ENCODE results near the gene MDH1.
A peak's percentile ranks its signal among the peaks of the same experiment; 100 is the strongest.

The MDH1 gene

DNA sequence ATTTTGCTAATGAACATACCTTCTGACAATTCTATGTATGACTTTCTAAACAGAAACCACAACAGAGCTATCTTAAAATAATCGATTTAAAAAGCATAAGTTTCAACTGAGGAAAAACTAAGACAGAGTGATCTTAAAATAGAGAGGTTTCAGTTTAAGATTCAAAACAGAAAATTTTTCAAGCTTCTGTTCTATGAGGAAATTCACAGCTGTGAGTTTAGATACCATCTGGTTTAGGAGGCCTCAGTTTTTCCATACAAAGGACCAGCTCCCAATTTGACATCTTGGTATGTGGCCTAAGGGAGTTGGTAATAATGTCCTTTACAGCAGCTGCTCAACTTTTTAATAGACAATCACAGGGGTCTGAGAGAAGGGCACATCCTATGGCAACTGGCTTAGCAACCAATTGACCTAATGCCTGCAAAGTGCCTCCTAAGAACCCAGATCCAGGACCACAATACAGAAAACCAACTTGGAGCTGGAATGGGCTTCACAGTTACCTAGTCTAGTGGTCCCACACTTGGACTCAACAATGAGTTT lies 39.7 kb downstream of the MDH1 start:
- DNase-seq (ENCODE audit: low read depth in 2 of 3, low spot score in 2 of 3), result no peak

DNA sequence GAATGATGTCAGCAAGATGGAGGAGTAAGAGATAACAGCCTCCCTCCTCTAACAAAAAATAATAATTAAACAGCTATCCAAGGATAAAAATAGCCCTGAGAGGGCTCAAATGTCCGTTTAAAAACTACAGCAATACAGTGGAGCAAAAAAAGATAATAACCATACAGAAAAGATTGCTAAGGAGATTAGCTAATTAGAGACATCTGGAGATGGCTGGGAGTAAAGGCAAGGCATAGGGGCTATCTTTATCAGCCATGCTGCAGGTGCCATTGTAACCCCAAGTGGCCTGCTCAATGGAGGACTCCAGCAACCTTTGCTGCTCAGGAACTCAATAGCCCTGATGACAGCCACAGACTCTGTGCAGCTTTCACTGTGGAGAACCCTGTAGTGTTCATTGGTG lies 42.7 kb downstream of the MDH1 start:
- DNase-seq (ENCODE audit: low read depth in 2 of 3, low spot score in 2 of 3), result no peak

DNA sequence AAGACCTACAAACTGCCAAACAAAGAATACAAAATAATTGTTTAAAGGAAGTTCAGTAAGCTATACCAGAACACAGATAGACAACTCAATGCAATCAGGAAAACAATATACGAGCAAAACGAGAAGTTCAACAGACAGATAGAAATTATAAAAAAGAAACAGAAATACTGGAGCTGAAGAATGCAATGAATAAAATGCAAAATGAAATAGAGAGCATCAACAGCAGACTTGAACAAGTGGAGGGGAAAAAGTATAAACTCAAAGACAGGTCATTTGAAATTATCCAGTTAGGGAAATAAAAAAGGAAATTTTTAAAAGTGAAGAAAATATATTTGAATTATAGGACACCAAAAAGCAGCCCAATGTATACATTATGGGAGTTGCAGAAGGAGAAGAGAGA lies 43.6 kb downstream of the MDH1 start:
- DNase-seq (ENCODE audit: low read depth in 2 of 3, low spot score in 2 of 3), result no peak

DNA sequence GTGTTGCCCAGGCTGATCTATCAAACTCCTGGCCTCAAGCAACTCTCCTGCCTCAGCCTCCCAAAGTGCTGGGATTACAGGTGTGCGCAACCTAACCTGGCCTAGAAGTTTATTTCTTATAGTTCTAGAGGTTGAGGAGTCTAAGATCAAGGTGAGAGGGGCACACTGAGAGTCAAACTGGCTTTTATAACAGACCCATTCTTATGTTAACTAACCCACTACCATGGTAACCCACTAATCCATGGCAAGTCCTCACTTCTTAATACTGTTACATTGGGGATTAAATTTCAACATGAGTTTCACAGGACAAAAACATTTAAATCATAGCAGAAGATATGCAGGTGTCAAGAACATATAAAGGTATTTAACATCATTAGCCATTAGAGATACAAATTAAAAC lies 50.6 kb downstream of the MDH1 start:
- DNase-seq (ENCODE audit: low read depth in 2 of 3, low spot score in 2 of 3), result no peak

DNA sequence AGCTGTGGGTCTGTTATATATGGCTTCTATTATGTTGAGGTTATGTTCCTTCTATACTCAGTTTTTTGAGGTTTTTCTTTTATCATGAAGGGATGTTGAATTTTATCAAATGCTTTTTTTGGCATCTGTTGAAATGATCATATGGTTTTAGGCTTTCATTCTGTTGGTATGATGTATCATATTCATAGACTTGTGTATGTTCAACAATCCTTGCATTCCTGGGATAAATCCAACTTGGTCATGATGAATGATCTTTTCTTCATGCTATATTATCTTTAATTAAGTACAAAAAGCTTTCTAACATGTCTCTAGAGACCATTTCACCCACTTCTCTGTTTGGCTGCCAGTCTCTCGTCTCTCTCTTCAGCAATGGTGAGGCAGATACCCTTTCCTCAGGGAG lies 54.2 kb downstream of the MDH1 start:
- no peak for DNase-seq (ENCODE audit: low read depth in 2 of 3, low spot score in 2 of 3)

DNA sequence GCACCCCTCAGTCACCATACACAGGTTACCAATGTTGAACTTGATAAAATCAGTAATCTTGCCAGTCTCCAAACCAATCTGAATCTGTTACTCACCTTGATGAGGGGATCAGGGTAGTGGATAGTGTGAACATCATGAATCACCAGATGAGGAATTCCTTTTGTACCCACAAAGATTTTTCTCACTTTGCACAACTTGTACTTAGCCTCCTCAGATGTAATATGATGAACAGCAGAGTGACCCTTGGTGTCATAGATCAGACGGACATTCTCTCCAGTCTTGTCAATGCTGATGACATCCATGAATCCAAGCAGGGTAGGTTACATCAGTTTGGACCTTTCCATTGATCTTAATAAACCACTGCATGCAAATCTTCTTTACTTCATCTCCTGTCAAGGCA lies 54.7 kb downstream of the MDH1 start:
- DNase-seq (ENCODE audit: low read depth in 2 of 3, low spot score in 2 of 3), result no peak

DNA sequence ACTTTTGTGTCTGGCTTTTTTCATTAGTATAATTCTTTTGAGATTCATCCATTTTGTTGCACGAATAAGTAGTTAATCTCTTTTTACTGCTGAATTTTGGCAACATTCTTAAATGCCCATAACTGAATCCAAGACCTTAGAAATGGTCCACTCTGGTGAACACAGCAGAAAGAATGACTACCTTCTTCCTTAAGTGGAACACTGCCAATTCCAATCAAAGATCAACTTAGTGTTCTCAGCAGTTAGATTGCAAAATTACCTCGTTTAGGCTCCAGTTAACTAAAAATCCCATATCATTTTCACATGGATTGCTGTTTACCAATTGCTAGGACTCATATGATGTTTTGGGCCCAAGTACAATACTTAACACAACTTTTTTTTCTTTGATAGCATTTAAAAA lies 59.9 kb downstream of the MDH1 start:
- no peak for DNase-seq (ENCODE audit: low read depth in 2 of 3, low spot score in 2 of 3)

- no peak for DNase-seq (ENCODE audit: low read depth in 2 of 3, low spot score in 2 of 3)
Observed at GRCh38 chr2:63649829-63650228, 61.1 kb downstream of the MDH1 start.

DNA sequence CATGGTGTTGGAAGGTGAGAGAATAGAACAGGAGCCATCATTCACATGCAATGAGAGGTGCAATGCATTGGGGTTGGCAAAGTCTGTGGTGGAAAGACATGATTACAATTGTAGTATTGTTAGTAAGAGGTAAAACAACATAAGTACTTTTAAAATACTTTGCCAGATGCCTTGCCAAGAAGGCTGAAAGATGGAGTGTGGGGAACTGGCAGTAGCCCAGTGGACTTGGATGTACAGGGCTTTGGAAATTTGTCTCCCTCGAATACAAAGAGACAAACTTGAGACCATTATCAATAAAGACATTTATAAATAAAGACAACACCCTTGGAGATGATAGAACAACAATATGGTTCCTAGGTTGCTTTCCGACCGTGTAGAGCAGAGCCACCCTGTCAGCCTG lies 62.0 kb downstream of the MDH1 start:
- DNase-seq (ENCODE audit: low read depth in 2 of 3, low spot score in 2 of 3), result no peak

DNA sequence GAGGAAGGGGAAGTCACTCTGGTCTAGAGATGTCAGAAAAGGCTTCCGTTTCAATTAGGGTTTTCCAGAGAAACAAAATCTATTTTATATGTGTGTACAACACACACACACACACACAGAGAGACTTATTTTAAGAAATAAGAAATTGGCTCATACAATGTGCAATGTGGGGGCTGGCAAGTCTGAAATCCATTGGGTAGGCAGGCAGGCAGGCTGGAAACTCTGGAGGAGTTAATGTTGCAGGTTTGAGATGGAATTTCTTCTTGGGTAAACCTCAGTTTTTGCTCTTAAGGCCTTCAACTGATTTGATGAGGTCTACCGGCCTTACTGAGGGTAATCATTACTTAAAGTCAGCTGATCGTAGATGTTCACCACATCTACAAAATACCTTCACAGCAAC lies 62.6 kb downstream of the MDH1 start:
- DNase-seq (ENCODE audit: low read depth in 2 of 3, low spot score in 2 of 3), result no peak

DNA sequence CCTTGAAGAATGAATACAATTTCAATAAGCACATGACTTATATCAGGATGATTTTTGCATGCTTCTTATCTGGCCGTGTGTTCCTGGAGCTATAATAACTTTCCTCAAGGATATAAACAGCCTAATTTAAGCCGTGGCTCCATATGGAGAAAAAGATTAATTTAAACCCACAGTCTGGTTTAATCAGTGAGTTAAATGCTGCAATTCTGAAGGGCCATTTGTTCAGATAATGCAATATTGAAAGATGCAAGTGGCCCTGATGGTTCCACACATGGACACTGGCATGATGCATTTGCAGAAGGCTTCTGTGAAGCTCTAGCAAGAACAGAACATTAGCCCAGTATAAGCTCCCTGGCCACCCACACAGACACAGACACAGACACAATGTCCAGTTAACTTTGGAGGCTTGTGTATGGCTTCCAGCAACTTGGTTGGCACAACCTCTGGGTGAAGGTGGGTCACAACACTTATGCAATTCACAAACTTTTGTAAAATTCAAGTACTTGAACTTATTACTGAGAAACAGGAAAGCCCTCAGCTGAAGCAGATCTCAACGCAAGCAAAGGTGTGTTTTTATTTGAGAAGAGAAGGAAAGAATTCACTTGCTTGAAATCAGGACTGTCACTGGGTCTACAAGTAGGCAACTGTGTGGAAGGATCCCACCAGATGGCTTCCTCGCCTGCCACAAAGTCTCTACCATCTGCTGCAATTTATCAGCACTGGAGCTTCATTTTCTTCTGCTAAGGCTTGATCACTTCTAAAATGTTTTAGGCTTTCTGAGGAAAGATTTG lies 63.3 kb downstream of the MDH1 start:
- no peak for DNase-seq (ENCODE audit: low read depth in 2 of 3, low spot score in 2 of 3)

- no peak for DNase-seq (ENCODE audit: low read depth in 2 of 3, low spot score in 2 of 3)
Observed at GRCh38 chr2:63652652-63652985, 63.9 kb downstream of the MDH1 start.

DNA sequence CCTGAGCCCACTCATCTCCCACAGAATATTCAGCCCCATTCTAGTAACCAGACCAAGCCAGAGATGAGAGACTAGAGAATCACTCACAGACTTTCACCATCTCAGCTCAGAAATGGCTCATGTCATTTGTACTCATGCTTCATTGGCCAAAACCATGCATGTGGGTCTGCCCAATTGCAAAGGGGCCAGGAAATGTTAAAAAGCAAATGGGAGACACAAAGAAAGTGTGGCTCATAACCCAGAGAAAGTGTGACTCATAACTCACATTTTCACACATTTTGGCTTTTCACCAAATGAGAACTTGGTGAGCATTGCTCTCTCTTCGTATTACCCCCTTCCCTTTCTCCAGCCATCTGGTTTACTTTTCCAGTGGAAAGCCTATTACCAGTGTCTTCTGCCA lies 66.2 kb downstream of the MDH1 start:
- peak in 2 of 3 experiments; percentile 11 to 15 for DNase-seq (ENCODE audit: low read depth in 2 of 3, low spot score in 2 of 3)

Data from activated CD8-positive, alpha-beta memory T cell treated with anti-CD3 and anti-CD28 coated beads for 48 hours (primary cell).